Thymus (tissue), 14 donors: ENCODE results near the gene ANKIB1. TPM values are rescaled to one million over a fixed set of nuclear protein-coding genes. Genes with fewer than 3 reads are reported as not detected.

Experiments
- DNase-seq, 9 donors: peaks; one replicate each; pipeline ENCODE4 v3.0.0-alpha.2; 2013; ENCODE audit warnings: low spot score in 9 of 9, low read depth in 6 of 9, missing footprints in 1 of 9
- H3K27ac ChIP-seq, 2 donors: one replicate each; pipeline ENCODE4 v1.5.1; 2013; ENCODE audit warnings: control low read depth in 1 of 2, low read depth in 1 of 2, low read length in 1 of 2, mild to moderate bottlenecking in 1 of 2, moderate library complexity in 1 of 2
- H3K27me3 ChIP-seq, 2 donors: one replicate each; pipeline ENCODE4 v1.5.1; 2013; ENCODE audit warnings: low read length in 1 of 2; ENCODE audit not compliant: control insufficient read depth in 2 of 2, insufficient read depth in 1 of 2
- H3K36me3 ChIP-seq, 2 donors: one replicate each; pipeline ENCODE4 v1.5.1; 2013; ENCODE audit warnings: low read length in 1 of 2, mild to moderate bottlenecking in 1 of 2, moderate library complexity in 1 of 2; ENCODE audit not compliant: control insufficient read depth in 2 of 2, insufficient read depth in 2 of 2
- H3K4me1 ChIP-seq, 2 donors: one replicate each; pipeline ENCODE4 v1.5.1; 2013; ENCODE audit warnings: low read length in 2 of 2; ENCODE audit not compliant: control insufficient read depth in 2 of 2, insufficient read depth in 2 of 2
- H3K4me3 ChIP-seq, 2 donors: one replicate each; pipeline ENCODE4 v1.5.1; 2013; ENCODE audit warnings: low read length in 2 of 2, control low read depth in 1 of 2, mild to moderate bottlenecking in 1 of 2
- H3K9me3 ChIP-seq, 2 donors: one replicate each; pipeline ENCODE4 v1.5.1; 2013; ENCODE audit warnings: low read length in 1 of 2, mild to moderate bottlenecking in 1 of 2; ENCODE audit not compliant: control insufficient read depth in 2 of 2, insufficient read depth in 1 of 2
- WGBS: extraction: QIAGEN DNeasy Blood & Tissue Kit; methylation state at CpG from one replicate; pipeline ENCODE4 v1.1.7; 2013; 5-methylcytosine and 5-hydroxymethylcytosine counted together
- long read RNA-seq, 10 donors: transcript quantifications; one replicate each; lab custom pipeline, GENCODE V29; 2026
- polyA plus RNA-seq: library from polyadenylated mRNA; stranded (reverse); fragments of 200-250 nt; gene quantifications from one replicate; pipeline ENCODE4 v1.2.3, GENCODE V29; 2013
- total RNA-seq: library from RNA; stranded (reverse); fragments of 120-200 nt; gene quantifications from one replicate; pipeline ENCODE4 v1.2.4, GENCODE V29; 2013
- donor health status: healthy.

Gene ANKIB1
- 36.5 TPM for total RNA-seq
- polyA plus RNA-seq, result 27.0 TPM
- long read RNA-seq, donor 1, result 0 reads
- long read RNA-seq, donor 2, result 0 reads
- long read RNA-seq, donor 3, result 0 reads
- long read RNA-seq, donor 4, partial matches to known transcripts, result 13 of 13 reads
- long read RNA-seq, donor 4, other reads (novel, unspliced or antisense), result 0 of 13 reads
- long read RNA-seq, donor 5, full-length matches to known transcripts, result 1 of 1 reads
- long read RNA-seq, donor 5, partial matches to known transcripts, result 0 of 1 reads
- long read RNA-seq, donor 5, other reads (novel, unspliced or antisense), result 0 of 1 reads
- long read RNA-seq, donor 6, full-length matches to known transcripts, result 2 of 2 reads
- long read RNA-seq, donor 6, partial matches to known transcripts, result 0 of 2 reads
- long read RNA-seq, donor 6, other reads (novel, unspliced or antisense), result 0 of 2 reads
- long read RNA-seq, donor 7, full-length matches to known transcripts, result 1 of 1 reads
- long read RNA-seq, donor 7, partial matches to known transcripts, result 0 of 1 reads
- long read RNA-seq, donor 7, other reads (novel, unspliced or antisense), result 0 of 1 reads
- long read RNA-seq, donor 8, result 0 reads
- long read RNA-seq, donor 9, partial matches to known transcripts, result 5 of 5 reads
- long read RNA-seq, donor 9, other reads (novel, unspliced or antisense), result 0 of 5 reads
- long read RNA-seq, donor 10, full-length matches to known transcripts, result 1 of 1 reads
- long read RNA-seq, donor 10, partial matches to known transcripts, result 0 of 1 reads
- long read RNA-seq, donor 10, other reads (novel, unspliced or antisense), result 0 of 1 reads

- H3K4me1 ChIP-seq, result peaks cover 7 to 9% of the 10 kb centered on the region in 2 donors
- DNase-seq, result peak; percentile 79 to 94 (median 84)
Observed at GRCh38 chr7:92245487-92246359, at the start of gene ANKIB1, which contains the start of gene KRIT1. ANKIB1 (plus strand) TSS chr7:92245974; CDS start chr7:92294979, 49,005 bp downstream. KRIT1 (minus strand) TSS chr7:92245914; CDS start chr7:92242135, 3,779 bp downstream.

GRCh38 chr7:92200791-92201190, 45.0 kb upstream of the ANKIB1 start:
- DNase-seq, result no peak
- H3K9me3 ChIP-seq, result peaks cover 0 to under 1% of the 10 kb centered on the region in 2 donors
- no peaks in the 10 kb centered on the region for H3K4me1 ChIP-seq
- peaks cover 23 to 41% of the 10 kb centered on the region in 2 donors for H3K36me3 ChIP-seq
- no peak overlapping the region for H3K4me3 ChIP-seq
- H3K27ac ChIP-seq, result no peak overlapping the region
- 95% methylated on average over 1 of the region's 1 CpG for WGBS
- H3K27me3 ChIP-seq, result no peaks in the 10 kb centered on the region

More at GRCh38 chr7:92245487-92246359, at the start of gene ANKIB1, which contains the start of gene KRIT1:
- under 1% methylated on average over 66 of the region's 71 CpGs for WGBS
- Histone ChIP-seq H3K27ac (peak within 1 kb of the TSS; percentile 89 to 95), H3K36me3 (peaks cover 0 to 6% of the 10 kb centered on the region in 2 donors), H3K4me3 (peak within 1 kb of the TSS; percentile 86 to 94), H3K9me3 (no peaks in the 10 kb centered on the region), H3K27me3 (no peaks in the 10 kb centered on the region)

GRCh38 chr7:92205987-92206386, 39.8 kb upstream of the ANKIB1 start:
- H3K4me1 ChIP-seq, result no peaks in the 10 kb centered on the region
- H3K27ac ChIP-seq, result no peak overlapping the region
- peaks cover 1 to 11% of the 10 kb centered on the region in 2 donors for H3K9me3 ChIP-seq
- no peaks in the 10 kb centered on the region for H3K27me3 ChIP-seq
- DNase-seq, result no peak
- peaks cover 25 to 54% of the 10 kb centered on the region in 2 donors for H3K36me3 ChIP-seq
- 96% methylated on average over 3 of the region's 3 CpGs for WGBS
- H3K4me3 ChIP-seq, result no peak overlapping the region

- Histone ChIP-seq H3K27ac (no peak overlapping the region), H3K4me1 (no peaks in the 10 kb centered on the region), H3K36me3 (peaks cover 29 to 60% of the 10 kb centered on the region in 2 donors), H3K4me3 (no peak overlapping the region), H3K9me3 (peaks cover 1 to 11% of the 10 kb centered on the region in 2 donors), H3K27me3 (no peaks in the 10 kb centered on the region)
- peak in 1 of 9 donors; percentile 3 for DNase-seq
- WGBS, result 95% methylated on average over 1 of the region's 1 CpG
Observed at GRCh38 chr7:92206672-92207071, 39.1 kb upstream of the ANKIB1 start.

GRCh38 chr7:92221766-92222165, 24.0 kb upstream of the ANKIB1 start:
- Histone ChIP-seq H3K4me1 (no peaks in the 10 kb centered on the region), H3K4me3 (no peak overlapping the region), H3K36me3 (peaks cover 22 to 60% of the 10 kb centered on the region in 2 donors), H3K27me3 (no peaks in the 10 kb centered on the region), H3K27ac (no peak overlapping the region), H3K9me3 (no peaks in the 10 kb centered on the region)
- no peak for DNase-seq
- WGBS, result 97% methylated on average over 3 of the region's 3 CpGs

- 98% methylated on average over 4 of the region's 4 CpGs for WGBS
- Histone ChIP-seq H3K9me3 (no peaks in the 10 kb centered on the region), H3K4me3 (no peak overlapping the region), H3K27me3 (no peaks in the 10 kb centered on the region), H3K36me3 (peaks cover 14 to 51% of the 10 kb centered on the region in 2 donors), H3K27ac (no peak overlapping the region), H3K4me1 (no peaks in the 10 kb centered on the region)
- DNase-seq, result no peak
Observed at GRCh38 chr7:92226981-92227380, 18.8 kb upstream of the ANKIB1 start.

- Histone ChIP-seq H3K4me3 (no peak overlapping the region), H3K4me1 (no peaks in the 10 kb centered on the region), H3K36me3 (peaks cover 17 to 46% of the 10 kb centered on the region in 2 donors), H3K9me3 (no peaks in the 10 kb centered on the region), H3K27me3 (no peaks in the 10 kb centered on the region), H3K27ac (no peak overlapping the region)
- DNase-seq, result no peak
- 95% methylated on average over 2 of the region's 2 CpGs for WGBS
Observed at GRCh38 chr7:92228100-92228499, 17.7 kb upstream of the ANKIB1 start.

GRCh38 chr7:92228742-92229141, 17.0 kb upstream of the ANKIB1 start:
- Histone ChIP-seq H3K27me3 (no peaks in the 10 kb centered on the region), H3K36me3 (peaks cover 17 to 45% of the 10 kb centered on the region in 2 donors)

More at GRCh38 chr7:92228742-92229141, 17.0 kb upstream of the ANKIB1 start:
- Histone ChIP-seq H3K4me3 (no peak overlapping the region), H3K4me1 (no peaks in the 10 kb centered on the region), H3K9me3 (no peaks in the 10 kb centered on the region), H3K27ac (no peak overlapping the region)
- DNase-seq, result no peak
- 95% methylated on average over 2 of the region's 2 CpGs for WGBS
